B cell (primary cell): ENCODE data around the gene OCA2. TPM values are rescaled to one million over a fixed set of nuclear protein-coding genes. Genes with fewer than 3 reads are reported as not detected.

Source experiments
- ATAC-seq: fragments of 200-7000 bp; cut with Tn5 transposase; one replicate; pipeline ENCODE4 v1.10.0; 2021; ENCODE audit warnings: low read depth, mild to moderate bottlenecking, moderate number of reproducible peaks, moderate library complexity
- CTCF ChIA-PET: fragments of 350-600 bp; sonication (Branson Sonifier 250); formaldehyde crosslinking; loops from one replicate; lab custom pipeline; 2021; ENCODE audit warnings: antibody characterized with exemption, inconsistent platforms; lab: Charles Lee
- POLR2A ChIA-PET: fragments of 350-600 bp; sonication (Branson Sonifier 250); formaldehyde crosslinking; loops from one replicate; lab custom pipeline; 2021; ENCODE audit warnings: antibody characterized with exemption; lab: Charles Lee
- DNase-seq: peaks from one replicate; pipeline ENCODE4 v3.0.0; 2013
- H2AFZ ChIP-seq: 2 replicates; pipeline ENCODE4 v1.6.1; 2012; ENCODE audit warnings: mild to moderate bottlenecking, low read depth, low read length; ENCODE audit not compliant: insufficient read depth, poor library complexity, severe bottlenecking
- H3K27ac ChIP-seq, 2 donors: 1 replicate in 1 of 2; 2 replicates in 1 of 2; pipeline ENCODE4 v1.5.1; 2012 to 2013; ENCODE audit warnings: low read length in 2 of 2, mild to moderate bottlenecking in 2 of 2, moderate library complexity in 1 of 2
- H3K27me3 ChIP-seq, 4 experiments: fragments of 200-600 bp in 1 of 4; sonication (generic) in 1 of 4; replicated peaks in 1 of 4; 1 replicate in 2 of 4; 2 replicates in 2 of 4; pipeline versions ENCODE4 v1.6.1 to v1.7.0; 2013 to 2016; ENCODE audit warnings: low read length in 3 of 4, mild to moderate bottlenecking in 2 of 4, mixed read lengths in 1 of 4, moderate library complexity in 1 of 4; ENCODE audit not compliant: insufficient read depth in 4 of 4, control insufficient read depth in 3 of 4; ENCODE audit errors: control extremely low read depth in 1 of 4
- H3K36me3 ChIP-seq, 2 experiments: replicated peaks in 1 of 2; 1 replicate in 1 of 2; 2 replicates in 1 of 2; pipeline versions ENCODE4 v1.6.1 to v1.7.1; 2013; ENCODE audit warnings: low read length in 1 of 2; ENCODE audit not compliant: insufficient read depth in 2 of 2, control insufficient read depth in 1 of 2; ENCODE audit errors: control extremely low read depth in 1 of 2, extremely low read depth in 1 of 2
- H3K4me1 ChIP-seq, 2 donors: fragments of 200-600 bp in 1 of 2; sonication (generic) in 1 of 2; 1 replicate in 1 of 2; 2 replicates in 1 of 2; pipeline versions ENCODE4 v1.5.1 to v1.6.1; 2013 to 2017; ENCODE audit warnings: low read length in 2 of 2; ENCODE audit not compliant: control insufficient read depth in 2 of 2, insufficient read depth in 2 of 2
- H3K4me2 ChIP-seq: replicated peaks from 2 replicates; pipeline ENCODE3; 2012; ENCODE audit warnings: mild to moderate bottlenecking, low read depth, low read length; ENCODE audit not compliant: poor library complexity, severe bottlenecking
- H3K4me3 ChIP-seq, 5 experiments: fragments of 200-600 bp in 1 of 5; sonication (generic) in 1 of 5; 1 replicate in 3 of 5; 2 replicates in 2 of 5; pipeline versions ENCODE4 v1.5.1 to v1.7.0; 2011 to 2016; ENCODE audit warnings: low read length in 4 of 5, mild to moderate bottlenecking in 4 of 5, low read depth in 2 of 5, control low read depth in 1 of 5, moderate library complexity in 1 of 5; ENCODE audit not compliant: insufficient read depth in 1 of 5; ENCODE audit errors: control extremely low read depth in 1 of 5, extremely low read depth in 1 of 5
- H3K79me2 ChIP-seq: fragments of 200-600 bp; sonication (generic); one replicate; pipeline ENCODE4 v1.6.0; 2016; ENCODE audit warnings: low read length; ENCODE audit not compliant: control insufficient read depth, insufficient read depth
- H3K9ac ChIP-seq: fragments of 200-600 bp; sonication (generic); 2 replicates; pipeline ENCODE4 v1.6.1; 2017; ENCODE audit warnings: mild to moderate bottlenecking, low read length, moderate library complexity
- H3K9me3 ChIP-seq, 3 donors: one replicate each; pipeline versions ENCODE4 v1.6.1 to v1.7.1; 2013; ENCODE audit warnings: low read length in 2 of 3; ENCODE audit not compliant: control insufficient read depth in 2 of 3, insufficient read depth in 1 of 3; ENCODE audit errors: control extremely low read depth in 1 of 3
- H4K20me1 ChIP-seq: 2 replicates; pipeline ENCODE4 v1.6.0; 2012; ENCODE audit warnings: mild to moderate bottlenecking, low read length; ENCODE audit not compliant: insufficient read depth, control insufficient read depth, poor library complexity, severe bottlenecking
- H3K27ac Mint-ChIP-seq: one replicate; pipeline ENCODE4 v1.8.0; 2021; ENCODE audit warnings: mixed read lengths
- H3K27me3 Mint-ChIP-seq: one replicate; pipeline ENCODE4 v1.8.0; 2021; ENCODE audit warnings: mixed read lengths
- H3K4me1 Mint-ChIP-seq: one replicate; pipeline ENCODE4 v1.8.0; 2021; ENCODE audit warnings: mixed read lengths
- H3K4me3 Mint-ChIP-seq: one replicate; pipeline ENCODE4 v1.8.0; 2021; ENCODE audit warnings: mixed read lengths
- H3K9me3 Mint-ChIP-seq: one replicate; pipeline ENCODE4 v1.8.0; 2022; ENCODE audit warnings: mixed read lengths; ENCODE audit not compliant: insufficient read depth
- CTCF ChIP-seq: fragments of 200-600 bp; IDR thresholded peaks from one replicate; pipeline ENCODE4 v1.8.0; 2022; ENCODE audit warnings: antibody characterized with exemption, mild to moderate bottlenecking
- EZH2 ChIP-seq: IDR thresholded peaks from 2 replicates; pipeline ENCODE4 v1.6.1; 2012; ENCODE audit warnings: borderline replicate concordance, low read depth, mild to moderate bottlenecking, moderate library complexity, low read length; ENCODE audit not compliant: insufficient read depth, poor library complexity, severe bottlenecking
- WGBS: methylation state at CpG from one replicate; pipeline ENCODE4 v1.1.5; 2013; ENCODE audit warnings: missing lambda C conversion rate; ENCODE audit not compliant: insufficient coverage; 5-methylcytosine and 5-hydroxymethylcytosine counted together
- intact Hi-C: fragments of 100-400 bp; cut with micrococcal nuclease; formaldehyde crosslinking; loops from one replicate; pipeline ENCODE4 v1.10.0; 2022
- polyA plus RNA-seq: library from polyadenylated mRNA; depleted of rRNA; stranded (reverse); fragments of >200 nt; gene quantifications from 2 replicates; pipeline ENCODE4 v1.2.3, GENCODE V29; 2012
- total RNA-seq, 2 donors: library from RNA; stranded (reverse); fragments of 120-200 nt in 1 of 2; gene quantifications; 1 replicate in 1 of 2; 2 replicates in 1 of 2; pipeline versions ENCODE4 v1.2.3 to v1.2.4, GENCODE V29; 2013 to 2022

The OCA2 gene
- total and polyA plus RNA-seq, 2 donors (not counting 1 experiment from before 2014, with no cell fraction given), result 0.12 TPM; not detected in 1

- no peaks in the 10 kb centered on the region for H3K27me3 Mint-ChIP-seq
- intact Hi-C loops, result no loop called here
Observed at GRCh38 chr15:27770086-27770607, 329.0 kb downstream of the OCA2 start.

GRCh38 chr15:27769652-27770051 is 329.5 kb downstream of the OCA2 start:
- CTCF ChIA-PET, result no interaction called here

More at GRCh38 chr15:27770086-27770607, 329.0 kb downstream of the OCA2 start:
- Histone ChIP-seq H3K4me1 (no peaks in the 10 kb centered on the region), H3K9ac (no peak overlapping the region), H3K27me3 (no peaks in the 10 kb centered on the region), H4K20me1 (no peaks in the 10 kb centered on the region), H3K4me3 (no peak overlapping the region), H3K36me3 (no peaks in the 10 kb centered on the region), H3K9me3 (peaks cover 0 to 44% (median 3%) of the 10 kb centered on the region in 3 donors), H3K27ac (no peak overlapping the region), H3K79me2 (no peaks in the 10 kb centered on the region), H2AFZ (no peak overlapping the region), H3K4me2 (no peak overlapping the region)
- H3K9me3 Mint-ChIP-seq, result no peaks in the 10 kb centered on the region
- 93% methylated on average over 48 of the region's 48 CpGs for whole genome bisulfite sequencing
- no peak overlapping the region for H3K4me3 Mint-ChIP-seq
- POLR2A ChIA-PET, result no interaction called here
- no peak overlapping the region for H3K27ac Mint-ChIP-seq
- no peak for DNase-seq
- ATAC-seq, result no peak
- H3K4me1 Mint-ChIP-seq, result no peaks in the 10 kb centered on the region
- TF ChIP-seq EZH2 (no peak), CTCF (no peak)
- CTCF ChIA-PET, result no interaction called here

More at GRCh38 chr15:27769652-27770051, 329.5 kb downstream of the OCA2 start:
- H3K27me3 ChIP-seq, result no peaks in the 10 kb centered on the region
- POLR2A ChIA-PET, result no interaction called here
- ATAC-seq, result no peak
- no peaks in the 10 kb centered on the region for H3K36me3 ChIP-seq
- H3K27ac Mint-ChIP-seq, result no peak overlapping the region
- H4K20me1 ChIP-seq, result no peaks in the 10 kb centered on the region
- H3K9me3 Mint-ChIP-seq, result no peaks in the 10 kb centered on the region
- H3K4me3 ChIP-seq, result no peak overlapping the region
- no peak overlapping the region for H2AFZ ChIP-seq
- no peak overlapping the region for H3K27ac ChIP-seq
- peaks cover 0 to 39% (median 3%) of the 10 kb centered on the region in 3 donors for H3K9me3 ChIP-seq
- no peak overlapping the region for H3K4me3 Mint-ChIP-seq
- no peak for DNase-seq
- H3K4me1 Mint-ChIP-seq, result no peaks in the 10 kb centered on the region
- no peaks in the 10 kb centered on the region for H3K27me3 Mint-ChIP-seq
- H3K79me2 ChIP-seq, result no peaks in the 10 kb centered on the region
- H3K4me2 ChIP-seq, result no peak overlapping the region
- intact Hi-C loops, result no loop called here
- H3K4me1 ChIP-seq, result no peaks in the 10 kb centered on the region
- WGBS, result 88% methylated on average over 12 of the region's 13 CpGs
- TF ChIP-seq CTCF (no peak), EZH2 (no peak)
- no peak overlapping the region for H3K9ac ChIP-seq
